Activated naive CD8-positive, alpha-beta T cell treated with anti-CD3 and anti-CD28 coated beads, Interleukin-2, amount 50 U/mL, for 24 hours (primary cell): ENCODE measurements around the gene SSBP1.
A peak's percentile ranks its signal among the peaks of the same experiment; 100 is the strongest.
"Not testable (repeated sequence)": the region's sequence is repeated elsewhere in the genome, so short reads cannot be mapped to it uniquely, and the experiment has no call there.

Experiments used
- ATAC-seq: fragments of 150-1000 bp; cut with Tn5 transposase; one replicate; pipeline ENCODE4 v1.10.0; 2021
- DNase-seq: peaks from one replicate; pipeline ENCODE4 v3.0.0; 2021
- H3K27ac Mint-ChIP-seq: one replicate; pipeline ENCODE4 v1.8.0; 2021; ENCODE audit warnings: mild to moderate bottlenecking, mixed read lengths
- H3K27me3 Mint-ChIP-seq: one replicate; pipeline ENCODE4 v1.8.0; 2021; ENCODE audit warnings: mixed read lengths
- H3K36me3 Mint-ChIP-seq: one replicate; pipeline ENCODE4 v1.8.0; 2021; ENCODE audit warnings: low read depth, mixed read lengths
- H3K4me1 Mint-ChIP-seq: one replicate; pipeline ENCODE4 v1.8.0; 2021; ENCODE audit warnings: mixed read lengths
- H3K4me3 Mint-ChIP-seq: one replicate; pipeline ENCODE4 v1.8.0; 2021; ENCODE audit warnings: mild to moderate bottlenecking, moderate library complexity, mixed read lengths
- H3K9me3 Mint-ChIP-seq: one replicate; pipeline ENCODE4 v1.8.0; 2021; ENCODE audit warnings: mixed read lengths

SSBP1 gene

GRCh38 chr7:141717450-141717849 is 20.7 kb upstream of the SSBP1 start:
- Mint-ChIP-seq H3K27ac (no peak overlapping the region), H3K4me1 (no peaks in the 10 kb centered on the region), H3K9me3 (no peaks in the 10 kb centered on the region), H3K27me3 (no peaks in the 10 kb centered on the region), H3K36me3 (peaks cover 2% of the 10 kb centered on the region), H3K4me3 (no peak overlapping the region)
- no peak for ATAC-seq
- no peak for DNase-seq

- H3K4me3 Mint-ChIP-seq, result no peak overlapping the region
- ATAC-seq, result no peak
- H3K9me3 Mint-ChIP-seq, result no peaks in the 10 kb centered on the region
- H3K27ac Mint-ChIP-seq, result no peak overlapping the region
- H3K27me3 Mint-ChIP-seq, result no peaks in the 10 kb centered on the region
- peaks cover 2% of the 10 kb centered on the region for H3K36me3 Mint-ChIP-seq
- no peak for DNase-seq
- H3K4me1 Mint-ChIP-seq, result no peaks in the 10 kb centered on the region
Measured at GRCh38 chr7:141722529-141722928, 15.6 kb upstream of the SSBP1 start.

- Mint-ChIP-seq H3K27me3 (no peaks in the 10 kb centered on the region), H3K4me1 (no peaks in the 10 kb centered on the region), H3K36me3 (no peaks in the 10 kb centered on the region), H3K4me3 (no peak overlapping the region), H3K9me3 (no peaks in the 10 kb centered on the region), H3K27ac (no peak overlapping the region)
- DNase-seq (no peak), ATAC-seq (no peak)
Measured at GRCh38 chr7:141729020-141729419, 9.1 kb upstream of the SSBP1 start.

- Mint-ChIP-seq H3K9me3 (no peaks in the 10 kb centered on the region), H3K36me3 (no peaks in the 10 kb centered on the region), H3K4me1 (peaks cover under 1% of the 10 kb centered on the region), H3K27ac (no peak overlapping the region), H3K27me3 (no peaks in the 10 kb centered on the region), H3K4me3 (no peak overlapping the region)
- DNase-seq (no peak), ATAC-seq (no peak)
Measured at GRCh38 chr7:141731476-141732149, 6.5 kb upstream of the SSBP1 start.

- ATAC-seq, result no peak
- peak; percentile 10 for DNase-seq
- Mint-ChIP-seq H3K4me3 (peak overlapping the region; percentile 99), H3K4me1 (peaks cover 48% of the 10 kb centered on the region), H3K9me3 (no peaks in the 10 kb centered on the region), H3K27me3 (no peaks in the 10 kb centered on the region), H3K27ac (peak overlapping the region; percentile 97), H3K36me3 (peaks cover 36% of the 10 kb centered on the region)
Measured at GRCh38 chr7:141737118-141737835, 881 bp upstream of the SSBP1 start.

- ATAC-seq, result no peak
- no peak for DNase-seq
- Mint-ChIP-seq H3K4me1 (peaks cover 51% of the 10 kb centered on the region), H3K36me3 (peaks cover 46% of the 10 kb centered on the region), H3K27me3 (no peaks in the 10 kb centered on the region), H3K4me3 (peak overlapping the region; percentile 99), H3K27ac (peak overlapping the region; percentile 97), H3K9me3 (no peaks in the 10 kb centered on the region)
Measured at GRCh38 chr7:141738592-141739013, 445 bp downstream of the SSBP1 start.

GRCh38 chr7:141739250-141739649 is 1.1 kb downstream of the SSBP1 start:
- DNase-seq (no peak), ATAC-seq (no peak)
- Mint-ChIP-seq H3K36me3 (peaks cover 52% of the 10 kb centered on the region), H3K27me3 (no peaks in the 10 kb centered on the region), H3K27ac (peak overlapping the region; percentile 97), H3K4me3 (peak overlapping the region; percentile 99), H3K4me1 (peaks cover 55% of the 10 kb centered on the region), H3K9me3 (no peaks in the 10 kb centered on the region)

GRCh38 chr7:141742229-141742628 is 4.1 kb downstream of the SSBP1 start:
- no peak overlapping the region for H3K4me3 Mint-ChIP-seq
- no peaks in the 10 kb centered on the region for H3K9me3 Mint-ChIP-seq
- peaks cover 70% of the 10 kb centered on the region for H3K36me3 Mint-ChIP-seq
- H3K4me1 Mint-ChIP-seq, result peaks cover 51% of the 10 kb centered on the region
- no peak overlapping the region for H3K27ac Mint-ChIP-seq
- H3K27me3 Mint-ChIP-seq, result no peaks in the 10 kb centered on the region
- no peak for DNase-seq
- ATAC-seq, result no peak

GRCh38 chr7:141744131-141744530 is 6.0 kb downstream of the SSBP1 start:
- no peaks in the 10 kb centered on the region for H3K27me3 Mint-ChIP-seq
- peaks cover 75% of the 10 kb centered on the region for H3K36me3 Mint-ChIP-seq
- no peaks in the 10 kb centered on the region for H3K9me3 Mint-ChIP-seq
- no peak overlapping the region for H3K27ac Mint-ChIP-seq
- DNase-seq (no peak), ATAC-seq (no peak)
- no peak overlapping the region for H3K4me3 Mint-ChIP-seq
- peaks cover 37% of the 10 kb centered on the region for H3K4me1 Mint-ChIP-seq

GRCh38 chr7:141748396-141748795 is 10.2 kb downstream of the SSBP1 start:
- Mint-ChIP-seq H3K4me3 (no peak overlapping the region), H3K27ac (no peak overlapping the region), H3K27me3 (no peaks in the 10 kb centered on the region), H3K36me3 (peaks cover 79% of the 10 kb centered on the region), H3K4me1 (peaks cover 4% of the 10 kb centered on the region), H3K9me3 (peaks cover 26% of the 10 kb centered on the region)
- DNase-seq, result no peak
- no peak for ATAC-seq

- not testable (repeated sequence) for ATAC-seq
Measured at GRCh38 chr7:141751904-141752303, 13.7 kb downstream of the SSBP1 start.

GRCh38 chr7:141752634-141753033 is 14.5 kb downstream of the SSBP1 start:
- ATAC-seq (no peak), DNase-seq (no peak)
- no peaks in the 10 kb centered on the region for H3K4me1 Mint-ChIP-seq
- H3K36me3 Mint-ChIP-seq, result peaks cover 85% of the 10 kb centered on the region
- no peaks in the 10 kb centered on the region for H3K27me3 Mint-ChIP-seq
- H3K27ac Mint-ChIP-seq, result no peak overlapping the region
- peaks cover 26% of the 10 kb centered on the region for H3K9me3 Mint-ChIP-seq
- no peak overlapping the region for H3K4me3 Mint-ChIP-seq

More at GRCh38 chr7:141751904-141752303, 13.7 kb downstream of the SSBP1 start:
- peak; percentile 15 for DNase-seq
- not testable (repeated sequence) for H3K27me3 Mint-ChIP-seq, H3K27ac Mint-ChIP-seq, H3K4me3 Mint-ChIP-seq, H3K4me1 Mint-ChIP-seq
- H3K36me3 Mint-ChIP-seq, result peaks cover 81% of the 10 kb centered on the region
- peaks cover 26% of the 10 kb centered on the region for H3K9me3 Mint-ChIP-seq

GRCh38 chr7:141754939-141755338 is 16.8 kb downstream of the SSBP1 start:
- Mint-ChIP-seq H3K27me3 (no peaks in the 10 kb centered on the region), H3K4me3 (no peak overlapping the region), H3K9me3 (peaks cover 25% of the 10 kb centered on the region), H3K27ac (no peak overlapping the region), H3K36me3 (peaks cover 83% of the 10 kb centered on the region), H3K4me1 (no peaks in the 10 kb centered on the region)
- ATAC-seq (no peak), DNase-seq (no peak)

- no peak for DNase-seq
- Mint-ChIP-seq H3K36me3 (peaks cover 64% of the 10 kb centered on the region), H3K27ac (no peak within 1 kb of the TSS), H3K27me3 (no peaks in the 10 kb centered on the region), H3K4me3 (no peak within 1 kb of the TSS), H3K4me1 (no peaks in the 10 kb centered on the region), H3K9me3 (no peaks in the 10 kb centered on the region)
- no peak for ATAC-seq
Measured at GRCh38 chr7:141763797-141764196, 25.6 kb downstream of the SSBP1 start, which contains the start of gene TAS2R3. TAS2R3 (plus strand) TSS chr7:141764097; CDS start chr7:141764159, 62 bp downstream.

- H3K27me3 Mint-ChIP-seq, H3K4me3 Mint-ChIP-seq, H3K9me3 Mint-ChIP-seq, H3K4me1 Mint-ChIP-seq, DNase-seq, ATAC-seq, H3K27ac Mint-ChIP-seq: not testable (repeated sequence)
- H3K36me3 Mint-ChIP-seq, result peaks cover 50% of the 10 kb centered on the region
Measured at GRCh38 chr7:141770083-141770583, 32.0 kb downstream of the SSBP1 start.
